OCI-M1 (cell line): ENCODE measurements around the gene RNU6-7.

Experiments used
- DNase-seq: peaks from one replicate; lab custom pipeline; 2025; lab: John Stamatoyannopoulos, UW

Gene RNU6-7

GRCh38 chr14:32201816-32202490, at the start of gene RNU6-7:
Gene RNU6-7, plus strand, starts transcription at chr14:32202045.
- peak; percentile 83 for DNase-seq

- no peak for DNase-seq
These were observed 35.8 kb upstream of the RNU6-7 start for GRCh38 chr14:32166029-32166428.

GRCh38 chr14:32166924-32167323, 34.9 kb upstream of the RNU6-7 start:
- no peak for DNase-seq

- DNase-seq: no peak
These were observed 33.9 kb upstream of the RNU6-7 start for GRCh38 chr14:32167907-32168306.

GRCh38 chr14:32169191-32169590, 32.7 kb upstream of the RNU6-7 start:
- DNase-seq: peak; percentile 27

- no peak for DNase-seq
These were observed 30.4 kb upstream of the RNU6-7 start for GRCh38 chr14:32171469-32171868.

- peak; percentile 79 for DNase-seq
These were observed 18.4 kb upstream of the RNU6-7 start for GRCh38 chr14:32183151-32184058.

GRCh38 chr14:32185097-32185496, 16.7 kb upstream of the RNU6-7 start:
- DNase-seq: no peak

GRCh38 chr14:32186248-32186647, 15.6 kb upstream of the RNU6-7 start:
- no peak for DNase-seq

- DNase-seq: peak; percentile 34
These were observed 12.0 kb upstream of the RNU6-7 start for GRCh38 chr14:32189811-32190210.

GRCh38 chr14:32190673-32191072, 11.2 kb upstream of the RNU6-7 start:
- no peak for DNase-seq

GRCh38 chr14:32192712-32193373, 9.0 kb upstream of the RNU6-7 start:
- no peak for DNase-seq

GRCh38 chr14:32193532-32193931, 8.3 kb upstream of the RNU6-7 start:
- DNase-seq: no peak

- no peak for DNase-seq
These were observed 6.2 kb upstream of the RNU6-7 start for GRCh38 chr14:32195636-32196035.

GRCh38 chr14:32197919-32198318, 3.9 kb upstream of the RNU6-7 start:
- DNase-seq: no peak

- DNase-seq: peak; percentile 64
These were observed 1.3 kb upstream of the RNU6-7 start for GRCh38 chr14:32200368-32201192.

- DNase-seq: peak; percentile 87
These were observed 541 bp upstream of the RNU6-7 start for GRCh38 chr14:32201193-32201815.

GRCh38 chr14:32202491-32202997, 699 bp downstream of the RNU6-7 start:
- DNase-seq: peak; percentile 66

- DNase-seq: peak; percentile 88
These were observed 1.4 kb downstream of the RNU6-7 start, which contains the start of gene RNU6-8 for GRCh38 chr14:32202998-32203882. Gene RNU6-8, minus strand, starts transcription at chr14:32203269.

- no peak for DNase-seq
These were observed 2.1 kb downstream of the RNU6-7 start for GRCh38 chr14:32203928-32204357.
